ENCODE results near the gene CFAP299. TPM values are rescaled to one million over a fixed set of nuclear protein-coding genes. Genes with fewer than 3 reads are reported as not detected.

CFAP299 gene
- total and polyA plus RNA-seq, 10 donors, result 0.11 TPM; not detected in 9

DNA sequence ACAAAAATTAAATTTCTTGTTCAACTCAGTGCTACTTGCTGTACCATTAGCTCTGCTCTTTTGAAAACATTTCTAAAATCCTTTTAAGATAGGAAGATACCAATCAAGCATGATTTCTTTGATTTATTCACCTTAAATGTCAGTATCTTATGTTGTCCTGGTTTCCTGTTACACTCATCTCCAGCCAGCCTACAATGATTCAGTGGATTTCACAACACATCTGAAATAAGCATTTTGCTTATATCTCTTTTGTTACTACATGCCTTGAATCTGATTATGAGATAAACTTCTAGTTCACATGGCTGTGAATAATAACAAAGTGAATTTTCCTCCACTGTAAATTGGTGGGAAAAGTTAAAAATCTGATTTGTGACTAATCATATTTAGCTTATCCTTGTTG, 582.5 kb downstream of the CFAP299 start:
- intact Hi-C loops (cut with DNase I; ENCODE audit: low total_unique reads), result no loop called here
- H3K27ac ChIP-seq, result no peak overlapping the region
- no peaks in the 10 kb centered on the region for H3K4me1 ChIP-seq

DNA sequence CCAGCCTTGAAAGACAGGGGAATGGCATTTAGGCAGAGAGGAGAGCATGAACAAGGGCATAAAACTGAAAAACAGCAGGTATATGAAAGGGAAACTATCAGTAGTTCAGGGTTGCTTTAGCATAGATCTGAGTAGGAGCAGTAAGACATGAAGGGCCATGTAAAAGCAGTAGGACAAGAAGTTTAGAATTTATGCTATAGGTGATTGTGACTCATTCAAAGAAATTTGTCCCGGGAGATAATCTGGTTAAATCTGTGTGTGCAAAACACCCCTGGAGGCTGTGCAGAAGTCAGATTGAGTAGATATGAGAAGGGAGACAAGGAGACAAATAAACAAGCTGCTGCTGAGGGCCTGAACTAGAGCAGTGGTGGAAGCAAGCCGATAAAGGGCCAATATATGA, 585.9 kb downstream of the CFAP299 start:
- Histone ChIP-seq H3K4me3 (no peak overlapping the region), H3K36me3 (no peaks in the 10 kb centered on the region), H3K9me3 (no peaks in the 10 kb centered on the region), H3K4me1 (no peaks in the 10 kb centered on the region), H3K27ac (no peak overlapping the region), H3K27me3 (replicated peaks in 1 of 7) (no peaks in the 10 kb centered on the region)
- TF ChIP-seq POLR2AphosphoS5 (IDR thresholded peaks at IDR 0.05) (no peak), POLR2A (IDR thresholded peaks at IDR 0.05) (no peak)
- DNase-seq, result no peak
- intact Hi-C loops (cut with DNase I; ENCODE audit: low total_unique reads), result no loop called here
- 75 to 90% (median 79%) methylated on average over 2 of the region's 2 CpGs for WGBS, 5 donors

More for the DNA sequence above, 582.5 kb downstream of the CFAP299 start:
- DNase-seq, result no peak
- no peaks in the 10 kb centered on the region for H3K27me3 ChIP-seq (replicated peaks in 1 of 7)
- TF ChIP-seq, protein P1, sequence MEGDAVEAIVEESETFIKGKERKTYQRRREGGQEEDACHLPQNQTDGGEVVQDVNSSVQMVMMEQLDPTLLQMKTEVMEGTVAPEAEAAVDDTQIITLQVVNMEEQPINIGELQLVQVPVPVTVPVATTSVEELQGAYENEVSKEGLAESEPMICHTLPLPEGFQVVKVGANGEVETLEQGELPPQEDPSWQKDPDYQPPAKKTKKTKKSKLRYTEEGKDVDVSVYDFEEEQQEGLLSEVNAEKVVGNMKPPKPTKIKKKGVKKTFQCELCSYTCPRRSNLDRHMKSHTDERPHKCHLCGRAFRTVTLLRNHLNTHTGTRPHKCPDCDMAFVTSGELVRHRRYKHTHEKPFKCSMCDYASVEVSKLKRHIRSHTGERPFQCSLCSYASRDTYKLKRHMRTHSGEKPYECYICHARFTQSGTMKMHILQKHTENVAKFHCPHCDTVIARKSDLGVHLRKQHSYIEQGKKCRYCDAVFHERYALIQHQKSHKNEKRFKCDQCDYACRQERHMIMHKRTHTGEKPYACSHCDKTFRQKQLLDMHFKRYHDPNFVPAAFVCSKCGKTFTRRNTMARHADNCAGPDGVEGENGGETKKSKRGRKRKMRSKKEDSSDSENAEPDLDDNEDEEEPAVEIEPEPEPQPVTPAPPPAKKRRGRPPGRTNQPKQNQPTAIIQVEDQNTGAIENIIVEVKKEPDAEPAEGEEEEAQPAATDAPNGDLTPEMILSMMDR (IDR thresholded peaks at IDR 0.05 in 8 of 11, conservative IDR thresholded peaks at IDR 0.05 in 3 of 11), result no peak
- no peak for TF ChIP-seq POLR2AphosphoS5 (IDR thresholded peaks at IDR 0.05)
- no peak for TF ChIP-seq POLR2A (IDR thresholded peaks at IDR 0.05)
- H3K9me3 ChIP-seq, result no peaks in the 10 kb centered on the region
- no peak overlapping the region for H3K4me3 ChIP-seq
- no peaks in the 10 kb centered on the region for H3K36me3 ChIP-seq

DNA sequence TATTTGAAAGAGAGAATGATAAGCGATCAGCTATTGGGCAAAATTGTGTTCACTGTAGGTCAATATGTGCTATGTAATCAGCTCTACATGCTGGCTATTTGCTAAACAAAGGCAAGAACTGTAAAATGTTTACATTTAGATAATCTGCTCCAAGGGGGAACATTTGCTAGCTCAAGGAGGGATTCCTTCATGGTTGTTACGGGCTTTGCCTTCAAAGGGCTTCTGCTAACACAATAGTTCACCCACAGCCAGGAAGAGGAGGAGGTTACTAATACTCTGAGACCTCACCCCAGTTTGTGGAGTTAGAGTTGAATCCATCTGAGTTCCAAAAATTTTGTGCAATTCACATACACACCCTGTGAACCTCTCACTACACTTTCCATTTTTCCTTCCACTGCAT, 587.4 kb downstream of the CFAP299 start:
- TF ChIP-seq, protein P1 (IDR thresholded peaks at IDR 0.05 in 8 of 11, conservative IDR thresholded peaks at IDR 0.05 in 3 of 11), result no peak
- TF ChIP-seq POLR2AphosphoS5 (IDR thresholded peaks at IDR 0.05), result no peak
- no peak for TF ChIP-seq POLR2A (IDR thresholded peaks at IDR 0.05)
- H3K4me3 ChIP-seq, result no peak overlapping the region
- no peak overlapping the region for H3K27ac ChIP-seq
- H3K9me3 ChIP-seq, result no peaks in the 10 kb centered on the region
- H3K27me3 ChIP-seq (replicated peaks in 1 of 7), result no peaks in the 10 kb centered on the region
- no peaks in the 10 kb centered on the region for H3K36me3 ChIP-seq
- DNase-seq, result no peak
- no peaks in the 10 kb centered on the region for H3K4me1 ChIP-seq
- WGBS, 5 donors, result 90 to 95% (median 92%) methylated on average over 2 of the region's 2 CpGs
- intact Hi-C loops (cut with DNase I; ENCODE audit: low total_unique reads), result no loop called here

DNA sequence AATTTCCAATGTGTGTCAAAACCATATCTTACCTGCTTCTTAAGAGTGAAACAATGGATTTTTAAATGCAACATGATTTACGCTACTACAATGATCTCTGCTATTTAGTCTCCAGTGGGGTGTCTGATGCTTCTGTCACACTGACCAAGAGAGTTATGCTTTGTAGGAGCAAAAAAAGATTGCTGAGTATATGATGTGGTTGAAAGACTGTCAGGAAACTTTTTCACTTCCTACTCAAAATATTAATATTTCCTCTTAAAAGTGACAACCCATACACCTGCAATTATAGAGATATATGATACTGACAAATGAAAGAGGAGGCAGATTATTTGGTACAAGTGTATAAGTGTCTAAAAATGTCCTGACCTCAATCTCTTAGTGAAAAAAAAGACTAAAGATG, 589.8 kb downstream of the CFAP299 start:
- Histone ChIP-seq H3K27ac (no peak overlapping the region), H3K9me3 (no peaks in the 10 kb centered on the region), H3K4me1 (no peaks in the 10 kb centered on the region), H3K4me3 (no peak overlapping the region), H3K27me3 (replicated peaks in 1 of 7) (no peaks in the 10 kb centered on the region), H3K36me3 (no peaks in the 10 kb centered on the region)
- TF ChIP-seq, protein P1 (IDR thresholded peaks at IDR 0.05 in 8 of 11, conservative IDR thresholded peaks at IDR 0.05 in 3 of 11), result no peak
- TF ChIP-seq POLR2AphosphoS5 (IDR thresholded peaks at IDR 0.05), result no peak
- TF ChIP-seq POLR2A (IDR thresholded peaks at IDR 0.05), result no peak
- intact Hi-C loops (cut with DNase I; ENCODE audit: low total_unique reads), result no loop called here
- DNase-seq, result no peak
- WGBS, 5 donors, result 86 to 98% (median 91%) methylated on average over 1 of the region's 1 CpG

DNA sequence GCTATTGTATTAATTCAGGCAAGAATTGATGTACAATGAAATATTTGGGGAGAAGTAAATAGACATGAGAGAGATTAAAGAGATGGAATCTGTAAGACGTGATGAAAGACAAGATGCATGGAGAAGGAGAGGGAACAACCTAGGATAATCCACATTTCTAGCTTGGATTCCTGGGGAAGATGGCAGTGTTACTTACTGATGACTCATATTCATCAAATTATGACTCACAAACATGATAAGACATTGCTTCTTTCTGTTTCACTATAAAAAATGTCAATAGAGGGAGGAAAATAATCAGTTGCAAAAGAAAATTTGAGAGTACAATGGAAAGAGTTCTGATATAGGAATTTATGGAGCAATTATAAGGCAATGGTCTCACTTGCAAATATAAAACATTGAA, 590.9 kb downstream of the CFAP299 start:
- TF ChIP-seq POLR2AphosphoS5 (IDR thresholded peaks at IDR 0.05) (no peak), POLR2A (IDR thresholded peaks at IDR 0.05) (no peak)
- TF ChIP-seq, protein P1 (IDR thresholded peaks at IDR 0.05 in 8 of 11, conservative IDR thresholded peaks at IDR 0.05 in 3 of 11), result no peak
- H3K27ac ChIP-seq, result no peak overlapping the region
- H3K4me3 ChIP-seq, result no peak overlapping the region
- H3K9me3 ChIP-seq, result no peaks in the 10 kb centered on the region
- no peaks in the 10 kb centered on the region for H3K36me3 ChIP-seq
- intact Hi-C loops (cut with DNase I; ENCODE audit: low total_unique reads), result no loop called here
- no peak for DNase-seq
- WGBS, 5 donors, result 77 to 89% (median 84%) methylated on average over 1 of the region's 1 CpG
- H3K4me1 ChIP-seq, result no peaks in the 10 kb centered on the region
- no peaks in the 10 kb centered on the region for H3K27me3 ChIP-seq (replicated peaks in 1 of 7)
